ENCODE results near the gene ZMIZ1. TPM values are rescaled to one million over a fixed set of nuclear protein-coding genes. Genes with fewer than 3 reads are reported as not detected.

Gene ZMIZ1
- total RNA-seq, 1 experiment from 2014 or later: 28.4 TPM

GRCh38 chr10:79195091-79195923 lies 126.5 kb downstream of the ZMIZ1 start (continued):
- TF ChIP-seq SIN3A (IDR thresholded peaks at IDR 0.05; ENCODE audit: low read depth) (no peak), ELF1 (IDR thresholded peaks at IDR 0.05; ENCODE audit: borderline replicate concordance, low read depth) (no peak), POLR2A (IDR thresholded peaks at IDR 0.05; ENCODE audit: borderline replicate concordance, extremely low read depth, insufficient read depth, insufficient read length) (no peak), ZFX (IDR thresholded peaks at IDR 0.05) (no peak)

GRCh38 chr10:79196470-79197461 lies 128.0 kb downstream of the ZMIZ1 start:
- no peaks in the 10 kb centered on the region for H3K36me3 ChIP-seq (ENCODE audit: control insufficient read depth in 1 of 2, insufficient read depth in 2 of 2, low read length in 2 of 2)
- peaks cover 9 to 34% of the 10 kb centered on the region in 2 experiments for H3K4me1 ChIP-seq (ENCODE audit: control insufficient read depth in 1 of 2, insufficient read depth in 2 of 2, low read length in 2 of 2)
- peak; percentile 82 for ATAC-seq
- ChIA-PET POLR2A (no interaction called here), CTCF (interaction anchor here (1.8 to 2.1 kb wide), 2 partner anchors 47 to 125 kb away, joined by 6 to 7 read pairs; no protein-coding TSS in a partner anchor), RAD21 (ENCODE audit: low non-redundant PET in 1 of 2, low total read pairs in 2 of 2, uncharacterized antibody in 2 of 2, unreplicated experiment in 2 of 2) (no interaction called here)
- no peak overlapping the region for H3K4me2 ChIP-seq (ENCODE audit: low read length)
- no peaks in the 10 kb centered on the region for H3K9me3 ChIP-seq (ENCODE audit: control insufficient read depth in 1 of 2, insufficient read depth in 1 of 2, low read depth in 1 of 2, low read length in 2 of 2)
- no TSS peak for BruUV-seq (replicated peaks)
- H4K20me1 ChIP-seq (ENCODE audit: insufficient read depth): no peaks in the 10 kb centered on the region
- intact Hi-C loops (cut with micrococcal nuclease): loop anchor here (1.0 to 10.0 kb wide), 7 partner anchors 224 to 985 kb away; no protein-coding TSS in a partner anchor
- peak; percentile 36 for DNase-seq (ENCODE audit: low read depth, low spot score)
- H3K4me3 ChIP-seq (replicated peaks in 1 of 2; ENCODE audit: low read depth in 1 of 2, low read length in 2 of 2): no peak overlapping the region
- no peak overlapping the region for H3K27ac ChIP-seq (ENCODE audit: low read depth, low read length)
- no peaks in the 10 kb centered on the region for H3K9me2 ChIP-seq (ENCODE audit: insufficient read depth)
- no peaks in the 10 kb centered on the region for H3K79me2 ChIP-seq (ENCODE audit: insufficient read depth, low read length)
- H3K27me3 ChIP-seq (ENCODE audit: insufficient read depth, low read length): no peaks in the 10 kb centered on the region
- TF ChIP-seq ATF3 (IDR thresholded peaks at IDR 0.05): no peak
- peak; percentile 85 for TF ChIP-seq RAD21 (IDR thresholded peaks at IDR 0.05; ENCODE audit: low read depth)
- TF ChIP-seq CTCF (IDR thresholded peaks at IDR 0.05 in 2 of 3, conservative IDR thresholded peaks at IDR 0.05 in 1 of 3; ENCODE audit: borderline replicate concordance in 1 of 3, insufficient read depth in 1 of 3, low read depth in 2 of 3, low read length in 2 of 3): peak; percentile 62 to 95 (median 86)
- no peak for TF ChIP-seq ZBTB33 (IDR thresholded peaks at IDR 0.05; ENCODE audit: extremely low read depth, insufficient replicate concordance, low read length)
- no peak for TF ChIP-seq TCF7L2 (IDR thresholded peaks at IDR 0.05; ENCODE audit: borderline replicate concordance, extremely low read depth, insufficient read depth, insufficient read length)
- TF ChIP-seq SIN3A (IDR thresholded peaks at IDR 0.05; ENCODE audit: low read depth): no peak
- no peak overlapping the region for H3K9ac ChIP-seq (ENCODE audit: low read length)
- H2AFZ ChIP-seq (ENCODE audit: low read depth, low read length, poor library complexity, severe bottlenecking): no peak overlapping the region
